ENCODE results near the gene ZFX. TPM values are rescaled to one million over a fixed set of nuclear protein-coding genes. Genes with fewer than 3 reads are reported as not detected.

Gene ZFX
- total RNA-seq, 3 donors from 2014 or later: 36.6 to 66.5 (median 37.9) TPM

DNA sequence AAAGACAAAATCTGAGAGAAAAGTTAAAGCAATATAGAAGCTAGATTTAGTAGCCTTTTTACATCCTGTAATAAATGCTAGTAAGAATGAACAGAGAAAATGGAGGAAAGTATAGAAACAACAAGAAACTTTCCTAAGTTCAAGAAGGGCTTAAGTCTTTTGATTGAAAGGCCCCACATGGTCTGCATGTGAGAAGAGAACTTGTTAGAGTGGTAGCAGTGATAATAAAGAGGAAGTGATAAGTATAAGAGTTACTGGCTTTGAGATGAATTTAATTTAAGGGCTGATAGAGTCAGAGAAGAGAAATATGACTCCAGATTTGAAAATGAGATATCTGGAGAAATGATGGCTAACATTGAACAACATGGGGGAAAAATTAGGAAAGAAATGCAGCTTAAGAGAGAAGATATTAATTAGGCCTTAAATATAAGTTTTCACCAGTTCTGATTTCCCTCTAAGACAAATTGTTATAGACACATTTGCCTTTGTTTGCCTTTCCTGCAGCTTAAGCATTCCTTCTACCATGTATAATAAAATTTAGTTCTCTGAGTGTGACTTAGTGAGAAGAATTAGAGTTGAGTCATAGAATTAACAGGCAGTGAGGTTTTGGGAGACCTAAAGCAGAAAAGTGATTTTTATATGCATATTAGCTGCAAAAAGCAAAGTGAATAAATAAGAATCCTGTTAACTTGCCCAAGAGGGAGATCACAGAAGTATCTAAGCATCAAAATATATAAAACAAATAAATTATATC is 18.4 kb downstream of the ZFX start:
- Mint-ChIP-seq H3K9me3 (no peaks in the 10 kb centered on the region), H3K27me3 (ENCODE audit: low read depth) (no peaks in the 10 kb centered on the region), H3K4me1 (ENCODE audit: low read depth) (peaks cover 54% of the 10 kb centered on the region), H3K36me3 (ENCODE audit: insufficient read depth) (peaks cover 10% of the 10 kb centered on the region), H3K4me3 (no peak overlapping the region)
- ATAC-seq (no peak), DNase-seq (no peak)

DNA sequence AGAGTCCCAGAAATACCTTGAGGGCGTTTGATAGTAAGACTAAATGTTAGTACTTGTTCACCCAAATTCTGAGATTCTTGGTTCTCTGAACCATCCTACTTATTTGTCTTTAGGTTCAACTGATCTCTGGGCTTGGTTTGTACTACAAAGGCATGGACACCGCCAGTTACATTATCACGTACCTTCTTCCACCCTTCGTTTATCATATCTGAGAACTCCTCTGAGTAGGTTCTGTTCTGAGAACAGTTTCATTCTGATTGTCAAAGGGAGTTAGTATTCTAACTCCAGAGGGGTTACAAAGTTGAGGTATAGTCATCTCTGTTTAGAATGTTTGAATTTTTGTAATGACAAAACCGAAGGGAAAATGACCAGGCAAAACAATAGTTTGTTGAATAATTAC is 19.3 kb downstream of the ZFX start:
- Mint-ChIP-seq H3K27me3 (ENCODE audit: low read depth) (no peaks in the 10 kb centered on the region), H3K36me3 (ENCODE audit: insufficient read depth) (peaks cover 10% of the 10 kb centered on the region), H3K4me3 (peak overlapping the region; percentile 48), H3K9me3 (no peaks in the 10 kb centered on the region), H3K4me1 (ENCODE audit: low read depth) (peaks cover 51% of the 10 kb centered on the region)
- ATAC-seq (peak; percentile 90 to 91), DNase-seq (no peak)

DNA sequence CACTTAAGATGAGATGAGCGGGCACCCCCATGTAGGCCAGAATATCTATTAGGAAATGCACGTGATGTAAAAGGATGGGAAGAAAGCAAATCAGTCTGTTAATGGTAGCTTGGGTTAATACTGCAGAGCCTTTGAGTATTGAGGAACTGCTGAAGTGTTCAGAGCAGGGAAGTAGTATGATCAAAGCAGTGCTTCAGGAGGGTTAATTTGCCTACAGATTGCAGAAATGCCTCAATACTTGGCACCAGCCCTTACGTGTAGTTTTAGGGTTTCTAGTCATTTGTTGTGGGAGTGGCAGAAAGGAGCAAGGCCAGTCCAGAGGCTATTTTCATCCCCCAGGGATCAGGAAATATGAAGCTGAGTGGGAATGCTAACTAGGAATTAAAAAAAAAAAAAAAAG is 19.7 kb downstream of the ZFX start:
- DNase-seq: no peak
- Mint-ChIP-seq H3K4me3 (peak overlapping the region; percentile 47), H3K27me3 (ENCODE audit: low read depth) (no peaks in the 10 kb centered on the region), H3K9me3 (no peaks in the 10 kb centered on the region), H3K4me1 (ENCODE audit: low read depth) (peaks cover 49% of the 10 kb centered on the region), H3K36me3 (ENCODE audit: insufficient read depth) (peaks cover 10% of the 10 kb centered on the region)
- peak in 1 of 2 donors; percentile 54 for ATAC-seq

DNA sequence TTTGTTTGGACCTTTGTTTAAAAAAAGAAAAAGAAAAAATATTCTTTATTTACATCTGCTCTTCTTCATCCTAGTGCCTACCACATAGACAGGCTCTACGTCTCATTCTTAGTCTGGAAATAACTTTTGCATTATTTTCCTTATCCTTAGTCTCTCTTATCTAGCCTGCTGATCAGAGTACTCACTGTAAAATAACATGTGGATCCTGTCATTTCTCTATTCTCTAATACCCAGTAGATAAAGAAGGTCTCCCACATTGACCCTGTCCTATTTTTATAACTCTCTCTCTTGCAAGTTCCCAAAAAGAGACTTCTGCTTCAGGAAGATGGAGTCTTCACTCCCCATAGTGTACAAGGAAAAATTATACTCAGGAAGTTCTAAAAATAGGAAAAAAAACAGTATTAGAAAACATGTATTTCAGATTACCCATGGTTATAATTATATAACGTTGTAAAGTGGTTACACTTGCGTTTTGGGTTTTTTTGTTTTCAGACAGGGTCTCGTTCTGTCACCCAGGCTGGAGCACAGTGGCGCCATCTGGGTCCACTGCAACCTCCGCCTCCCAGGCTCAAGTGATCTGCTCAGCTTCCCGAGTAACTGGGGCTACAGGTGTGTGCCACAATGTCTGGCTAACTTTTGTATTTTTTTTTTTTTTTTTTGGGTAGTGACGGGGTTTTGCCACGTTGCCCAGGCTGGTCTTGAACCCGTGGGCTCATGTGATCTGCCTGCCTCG is 23.8 kb downstream of the ZFX start:
- Mint-ChIP-seq H3K36me3 (ENCODE audit: insufficient read depth) (peaks cover 20% of the 10 kb centered on the region), H3K4me1 (ENCODE audit: low read depth) (peaks cover 27% of the 10 kb centered on the region), H3K9me3 (no peaks in the 10 kb centered on the region), H3K4me3 (no peak overlapping the region), H3K27me3 (ENCODE audit: low read depth) (no peaks in the 10 kb centered on the region)
- ATAC-seq: no peak
- DNase-seq: no peak

DNA sequence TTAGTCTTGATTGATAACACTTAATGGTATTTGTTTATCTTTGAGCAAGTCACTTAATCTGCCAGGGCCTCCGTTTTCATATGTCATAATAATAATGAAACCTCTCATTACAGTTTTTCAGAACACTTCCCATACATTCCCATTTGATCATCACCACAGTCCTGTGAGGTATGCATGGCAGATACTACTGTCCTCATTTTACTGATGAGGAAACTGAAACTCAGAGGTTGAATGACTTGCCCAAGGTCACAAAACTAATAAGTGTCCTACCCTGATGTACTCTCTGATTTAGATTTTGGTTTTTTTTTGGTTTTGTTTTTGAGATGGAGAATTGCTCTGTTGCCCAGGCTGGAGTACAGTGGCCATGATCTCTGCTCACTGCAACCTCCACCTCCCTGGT is 25.7 kb downstream of the ZFX start:
- ATAC-seq (no peak), DNase-seq (no peak)
- H3K4me1 Mint-ChIP-seq (ENCODE audit: low read depth): peaks cover 12% of the 10 kb centered on the region
- H3K4me3 Mint-ChIP-seq: no peak overlapping the region
- no peaks in the 10 kb centered on the region for H3K27me3 Mint-ChIP-seq (ENCODE audit: low read depth)
- H3K9me3 Mint-ChIP-seq: no peaks in the 10 kb centered on the region
- peaks cover 14% of the 10 kb centered on the region for H3K36me3 Mint-ChIP-seq (ENCODE audit: insufficient read depth)

DNA sequence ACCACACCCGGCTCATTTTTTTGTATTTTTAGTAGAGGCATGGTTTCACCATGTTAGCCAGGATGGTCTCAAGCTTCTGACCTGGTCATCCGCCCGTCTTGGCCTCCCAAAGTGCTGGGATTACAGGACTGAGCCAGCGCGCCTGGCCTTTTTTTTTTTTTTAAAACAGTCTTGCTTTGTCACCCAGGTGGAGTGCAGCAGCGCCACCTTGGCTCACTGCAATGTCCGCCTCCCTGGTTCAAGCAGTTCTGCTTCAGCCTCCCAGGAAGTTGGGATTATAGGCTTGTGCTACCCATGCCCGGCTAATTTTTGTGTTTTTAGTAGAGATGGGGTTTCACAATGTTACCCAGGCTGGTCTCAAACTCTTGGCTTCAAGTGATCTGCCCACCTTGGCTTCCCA is 28.9 kb downstream of the ZFX start:
- DNase-seq: no peak
- Mint-ChIP-seq H3K4me3 (no peak overlapping the region), H3K27me3 (ENCODE audit: low read depth) (no peaks in the 10 kb centered on the region), H3K4me1 (ENCODE audit: low read depth) (peaks cover 5% of the 10 kb centered on the region), H3K9me3 (no peaks in the 10 kb centered on the region), H3K36me3 (ENCODE audit: insufficient read depth) (peaks cover 11% of the 10 kb centered on the region)
- no peak for ATAC-seq

DNA sequence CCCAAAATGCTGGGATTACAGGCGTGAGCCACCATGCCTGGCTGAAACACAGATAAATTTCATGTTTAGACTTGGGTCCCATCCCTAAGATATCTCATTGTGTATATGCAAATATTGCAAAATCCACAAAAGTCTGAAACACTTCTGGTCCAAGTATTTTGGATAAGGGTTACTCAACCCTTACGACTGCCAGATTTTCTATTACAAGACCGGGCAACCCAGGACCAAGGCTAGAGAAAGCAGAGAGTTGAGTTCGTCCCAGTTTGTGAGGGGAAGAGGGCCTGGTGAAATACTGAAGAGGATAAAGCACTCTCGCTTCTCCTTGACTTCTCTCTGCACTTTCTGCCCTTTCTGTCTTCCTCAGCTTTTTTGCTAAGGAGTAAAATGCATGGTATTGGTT is 34.5 kb downstream of the ZFX start:
- peaks cover 8% of the 10 kb centered on the region for H3K36me3 Mint-ChIP-seq (ENCODE audit: insufficient read depth)
- ATAC-seq: no peak
- no peaks in the 10 kb centered on the region for H3K27me3 Mint-ChIP-seq (ENCODE audit: low read depth)
- no peak for DNase-seq
- H3K9me3 Mint-ChIP-seq: no peaks in the 10 kb centered on the region
- peaks cover 24% of the 10 kb centered on the region for H3K4me1 Mint-ChIP-seq (ENCODE audit: low read depth)
- no peak overlapping the region for H3K4me3 Mint-ChIP-seq

DNA sequence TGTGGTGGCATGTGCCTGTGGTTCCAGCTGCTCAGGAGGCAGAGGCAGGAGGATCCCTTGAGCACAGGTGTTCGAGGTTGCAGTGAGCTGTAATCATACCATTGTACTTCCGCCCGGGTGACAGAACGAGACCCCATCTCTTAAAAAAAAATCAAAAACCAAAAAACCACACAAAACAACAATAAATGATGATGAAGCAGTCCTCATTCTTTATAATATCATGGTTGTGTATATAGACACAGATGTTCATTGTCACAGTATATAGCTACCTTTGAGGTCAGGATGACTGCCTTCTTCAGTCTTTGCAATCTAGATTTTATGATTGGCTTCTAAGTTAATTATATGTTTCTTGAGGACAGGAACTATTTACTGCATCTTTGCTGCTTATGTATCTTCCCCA is 37.0 kb downstream of the ZFX start:
- Mint-ChIP-seq H3K27me3 (ENCODE audit: low read depth) (no peaks in the 10 kb centered on the region), H3K4me3 (no peak overlapping the region), H3K9me3 (no peaks in the 10 kb centered on the region), H3K36me3 (ENCODE audit: insufficient read depth) (peaks cover 8% of the 10 kb centered on the region), H3K4me1 (ENCODE audit: low read depth) (peaks cover 34% of the 10 kb centered on the region)
- ATAC-seq (no peak), DNase-seq (no peak)

DNA sequence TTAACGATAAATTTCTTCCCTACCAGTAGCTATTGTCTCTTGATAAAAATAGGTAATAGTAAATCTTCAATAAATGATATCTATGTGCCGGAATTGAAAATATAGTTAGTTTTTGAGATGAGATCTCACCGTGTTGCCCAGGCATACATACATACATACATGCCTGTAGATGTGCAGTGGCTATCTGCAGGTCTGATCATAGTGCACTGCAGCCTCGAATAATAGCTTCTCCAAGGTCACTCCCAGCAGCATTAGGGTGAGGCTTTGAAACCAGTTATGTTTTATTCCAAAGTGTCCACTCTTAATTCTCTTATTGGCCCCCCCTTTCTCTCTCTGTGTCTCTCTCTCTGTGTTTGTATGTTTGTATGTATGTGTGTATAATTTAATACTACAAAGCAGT is 37.5 kb downstream of the ZFX start:
- H3K4me3 Mint-ChIP-seq: no peak overlapping the region
- H3K27me3 Mint-ChIP-seq (ENCODE audit: low read depth): no peaks in the 10 kb centered on the region
- ATAC-seq (no peak), DNase-seq (no peak)
- no peaks in the 10 kb centered on the region for H3K9me3 Mint-ChIP-seq
- peaks cover 8% of the 10 kb centered on the region for H3K36me3 Mint-ChIP-seq (ENCODE audit: insufficient read depth)
- peaks cover 34% of the 10 kb centered on the region for H3K4me1 Mint-ChIP-seq (ENCODE audit: low read depth)

DNA sequence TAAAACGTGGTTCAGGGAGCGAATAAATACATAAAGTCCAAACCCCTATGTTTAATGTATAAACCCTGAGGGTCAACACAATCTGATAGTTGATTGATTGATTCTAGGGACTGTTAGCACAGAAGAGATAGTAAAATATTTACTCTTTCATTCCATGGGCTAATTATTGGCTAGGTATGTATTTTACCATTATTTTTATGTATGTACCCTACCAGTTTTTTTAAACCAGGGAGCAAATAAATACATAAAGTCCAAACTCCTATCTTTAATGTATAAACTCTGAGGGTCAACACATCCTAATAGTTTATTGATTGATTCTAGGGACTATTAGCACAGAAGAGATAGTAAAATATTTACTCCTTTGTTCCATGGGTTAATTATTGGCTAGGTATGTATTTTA is 40.0 kb downstream of the ZFX start:
- Mint-ChIP-seq H3K36me3 (ENCODE audit: insufficient read depth) (peaks cover 14% of the 10 kb centered on the region), H3K27me3 (ENCODE audit: low read depth) (no peaks in the 10 kb centered on the region), H3K9me3 (no peaks in the 10 kb centered on the region), H3K4me1 (ENCODE audit: low read depth) (peaks cover 48% of the 10 kb centered on the region), H3K4me3 (no peak overlapping the region)
- no peak for ATAC-seq
- no peak for DNase-seq

DNA sequence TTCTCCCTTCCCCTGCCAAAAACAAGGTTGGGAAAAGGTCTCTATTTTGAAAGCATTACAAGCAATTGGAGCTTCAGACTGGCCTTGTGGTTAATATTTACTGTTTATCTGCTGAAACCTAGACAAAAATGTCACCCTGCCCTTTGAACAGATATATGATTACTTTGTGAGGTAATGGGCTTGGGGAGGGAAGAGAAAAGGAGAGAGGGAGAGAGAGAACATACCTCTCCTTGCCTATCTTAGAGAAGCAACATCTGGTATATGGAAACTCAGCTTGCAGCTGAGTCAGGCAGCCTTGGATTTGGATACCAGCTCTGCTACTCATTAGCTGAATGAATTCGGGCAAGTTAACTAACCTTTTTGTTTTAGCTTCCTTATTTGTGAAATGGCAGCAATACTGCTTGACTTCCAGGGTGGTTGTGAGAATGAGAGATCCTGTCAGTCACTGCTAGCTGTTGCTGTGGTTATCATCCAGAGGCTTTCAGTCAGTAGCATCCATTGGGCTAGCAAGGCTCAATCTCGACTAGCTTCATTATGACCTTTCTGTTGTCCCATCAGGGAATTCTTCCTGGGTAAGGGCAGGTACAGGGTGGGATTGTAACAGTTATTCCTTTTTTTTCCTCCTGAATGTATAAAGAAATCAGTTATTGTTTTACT is 41.1 kb downstream of the ZFX start:
- Mint-ChIP-seq H3K36me3 (ENCODE audit: insufficient read depth) (peaks cover 15% of the 10 kb centered on the region), H3K27me3 (ENCODE audit: low read depth) (no peaks in the 10 kb centered on the region), H3K9me3 (no peaks in the 10 kb centered on the region), H3K4me3 (no peak overlapping the region), H3K4me1 (ENCODE audit: low read depth) (peaks cover 46% of the 10 kb centered on the region)
- DNase-seq: no peak
- no peak for ATAC-seq

DNA sequence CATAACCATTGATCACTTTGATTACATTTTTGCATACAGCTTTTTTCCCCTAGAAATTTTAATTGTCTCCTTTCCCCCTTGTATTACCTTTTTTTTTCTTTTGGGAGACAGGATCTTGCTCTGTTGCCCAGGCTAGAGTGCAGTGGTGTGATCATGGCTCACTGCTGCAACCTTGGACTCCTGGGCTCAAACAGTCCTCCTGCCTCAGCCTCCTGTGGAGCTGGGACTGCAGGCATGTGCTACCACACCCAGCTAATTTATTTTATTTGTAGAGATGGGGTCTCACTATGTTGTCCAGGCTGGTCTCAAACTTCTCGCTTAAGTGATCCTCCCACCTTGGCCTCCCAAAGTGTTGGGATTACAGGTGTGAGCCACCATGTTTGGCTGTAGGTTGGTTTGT is 47.0 kb downstream of the ZFX start:
- Mint-ChIP-seq H3K36me3 (ENCODE audit: insufficient read depth) (peaks cover 17% of the 10 kb centered on the region), H3K9me3 (no peaks in the 10 kb centered on the region), H3K27me3 (ENCODE audit: low read depth) (no peaks in the 10 kb centered on the region), H3K4me1 (ENCODE audit: low read depth) (peaks cover 47% of the 10 kb centered on the region), H3K4me3 (no peak overlapping the region)
- no peak for DNase-seq
- no peak for ATAC-seq

DNA sequence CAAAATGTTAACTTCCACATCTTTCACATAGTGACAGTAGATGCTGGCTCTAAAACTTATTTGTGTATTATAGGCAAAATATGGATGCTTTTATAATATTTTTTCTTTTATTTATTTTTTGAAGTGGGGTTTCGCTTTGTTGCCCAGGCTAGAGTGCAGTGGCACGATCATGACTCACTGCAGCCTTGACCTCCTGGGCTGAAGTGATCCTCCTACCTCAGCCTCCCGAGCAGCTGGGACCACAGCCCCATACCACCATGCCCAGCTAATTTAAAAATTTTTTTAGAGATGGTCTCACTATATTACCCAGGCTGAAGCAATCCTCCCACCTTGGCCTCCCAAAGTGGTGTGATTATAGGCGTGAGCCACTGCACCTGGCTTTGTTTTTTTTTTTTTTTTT is 48.6 kb downstream of the ZFX start:
- Mint-ChIP-seq H3K4me1 (ENCODE audit: low read depth) (peaks cover 54% of the 10 kb centered on the region), H3K9me3 (no peaks in the 10 kb centered on the region), H3K4me3 (no peak overlapping the region)

DNA sequence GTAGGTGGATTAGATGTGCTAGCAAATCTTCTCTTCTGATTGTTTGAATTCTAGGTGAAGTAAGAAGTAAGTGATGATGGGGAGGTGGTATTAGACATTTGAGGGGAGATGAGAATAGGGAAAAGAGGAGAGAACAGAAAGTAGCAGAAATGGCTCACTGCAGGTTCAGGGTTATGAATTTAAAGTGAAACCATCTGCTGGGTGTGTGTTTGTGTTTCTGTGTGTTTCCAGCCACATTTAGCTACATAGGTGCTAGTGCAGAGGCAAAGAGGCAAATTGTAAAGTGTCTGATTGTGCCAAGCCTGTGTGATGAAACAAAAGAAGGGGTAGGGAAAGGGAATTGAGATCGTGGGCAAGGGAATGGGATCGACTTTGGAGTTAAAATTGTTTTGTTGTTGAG is 50.6 kb downstream of the ZFX start:
- Mint-ChIP-seq H3K9me3 (no peaks in the 10 kb centered on the region), H3K4me1 (ENCODE audit: low read depth) (peaks cover 64% of the 10 kb centered on the region), H3K4me3 (peak overlapping the region; percentile 40)

More for the DNA sequence above, 48.6 kb downstream of the ZFX start:
- Mint-ChIP-seq H3K36me3 (ENCODE audit: insufficient read depth) (peaks cover 27% of the 10 kb centered on the region), H3K27me3 (ENCODE audit: low read depth) (no peaks in the 10 kb centered on the region)
- no peak for ATAC-seq
- no peak for DNase-seq

DNA sequence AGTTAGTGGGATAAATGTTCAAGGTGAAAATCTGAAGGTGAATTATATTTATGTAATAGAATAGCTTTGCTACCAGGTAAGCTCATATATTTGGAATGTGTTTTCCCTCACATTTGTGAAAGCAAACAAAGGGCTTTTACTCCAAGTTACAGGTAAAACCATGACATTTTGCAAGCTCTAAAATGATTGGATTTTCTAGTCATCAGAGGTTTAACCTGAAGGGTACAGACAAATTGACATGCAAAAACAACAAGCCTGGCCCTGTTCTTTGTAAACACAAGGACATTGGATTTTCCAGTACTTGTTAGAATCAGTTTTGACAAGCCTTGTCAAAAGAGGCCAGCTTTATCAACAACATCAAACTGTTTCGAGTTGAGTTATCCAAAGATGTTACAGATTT is 51.7 kb downstream of the ZFX start:
- peaks cover 66% of the 10 kb centered on the region for H3K4me1 Mint-ChIP-seq (ENCODE audit: low read depth)
- H3K27me3 Mint-ChIP-seq (ENCODE audit: low read depth): no peaks in the 10 kb centered on the region

More for the DNA sequence above, 50.6 kb downstream of the ZFX start:
- Mint-ChIP-seq H3K36me3 (ENCODE audit: insufficient read depth) (peaks cover 32% of the 10 kb centered on the region), H3K27me3 (ENCODE audit: low read depth) (no peaks in the 10 kb centered on the region)
- DNase-seq: no peak
- ATAC-seq: no peak

More for the DNA sequence above, 51.7 kb downstream of the ZFX start:
- no peak for DNase-seq
- H3K36me3 Mint-ChIP-seq (ENCODE audit: insufficient read depth): peaks cover 30% of the 10 kb centered on the region
- no peak for ATAC-seq
- no peak overlapping the region for H3K4me3 Mint-ChIP-seq
- H3K9me3 Mint-ChIP-seq: no peaks in the 10 kb centered on the region
